ENCODE measurements around the gene SERP2. TPM values are rescaled to one million over a fixed set of nuclear protein-coding genes. Genes with fewer than 3 reads are reported as not detected.

The SERP2 gene
- total and polyA plus RNA-seq, 2 donors from 2014 or later, result 9.7 to 11.0 TPM

GRCh38 chr13:44351505-44351854 lies 22.1 kb upstream of the SERP2 start:
- intact Hi-C loops (cut with DNase I), result no loop called here
- no peak for TF ChIP-seq CTCF (IDR thresholded peaks at IDR 0.05; ENCODE audit: borderline replicate concordance, extremely low read depth, insufficient read depth)
- H3K27me3 ChIP-seq (ENCODE audit: control insufficient read depth, insufficient read depth, low read length), result no peaks in the 10 kb centered on the region
- DNase-seq (no peak), FAIRE-seq (no peak)
- no peaks in the 10 kb centered on the region for H3K9me3 ChIP-seq (ENCODE audit: control insufficient read depth in 2 of 3, insufficient read depth in 1 of 3, low read length in 3 of 3)
- peaks cover 0 to 8% (median 0%) of the 10 kb centered on the region in 3 donors for H3K4me1 ChIP-seq (ENCODE audit: control insufficient read depth in 2 of 3, insufficient read depth in 2 of 3, low read depth in 1 of 3, low read length in 3 of 3)
- no peaks in the 10 kb centered on the region for H3K36me3 ChIP-seq (ENCODE audit: control insufficient read depth in 2 of 3, insufficient read depth in 3 of 3, low read length in 3 of 3)
- peak overlapping the region; percentile 39 to 78 for H3K27ac ChIP-seq (ENCODE audit: low read depth in 2 of 2, low read length in 2 of 2)
- peak overlapping the region in 1 of 3 donors; percentile 27 for H3K9ac ChIP-seq (ENCODE audit: low read length in 3 of 3)
- H3K4me3 ChIP-seq (ENCODE audit: low read length in 3 of 3), result no peak overlapping the region

- no peak overlapping the region for H3K4me3 ChIP-seq (ENCODE audit: low read length in 3 of 3)
- H3K4me1 ChIP-seq (ENCODE audit: control insufficient read depth in 2 of 3, insufficient read depth in 2 of 3, low read depth in 1 of 3, low read length in 3 of 3), result peaks cover 0 to 8% (median 0%) of the 10 kb centered on the region in 3 donors
- no peak overlapping the region for H3K9ac ChIP-seq (ENCODE audit: low read length in 3 of 3)
- no peaks in the 10 kb centered on the region for H3K36me3 ChIP-seq (ENCODE audit: control insufficient read depth in 2 of 3, insufficient read depth in 3 of 3, low read length in 3 of 3)
- H3K27ac ChIP-seq (ENCODE audit: low read depth in 2 of 2, low read length in 2 of 2), result no peak overlapping the region
- H3K27me3 ChIP-seq (ENCODE audit: control insufficient read depth, insufficient read depth, low read length), result no peaks in the 10 kb centered on the region
- intact Hi-C loops (cut with DNase I), result no loop called here
- no peak for TF ChIP-seq CTCF (IDR thresholded peaks at IDR 0.05; ENCODE audit: borderline replicate concordance, extremely low read depth, insufficient read depth)
- no peak for DNase-seq
- FAIRE-seq, result no peak
- no peaks in the 10 kb centered on the region for H3K9me3 ChIP-seq (ENCODE audit: control insufficient read depth in 2 of 3, insufficient read depth in 1 of 3, low read length in 3 of 3)
These were observed 21.4 kb upstream of the SERP2 start for GRCh38 chr13:44352202-44352601.

GRCh38 chr13:44352671-44353070 lies 21.0 kb upstream of the SERP2 start:
- Histone ChIP-seq H3K4me1 (ENCODE audit: control insufficient read depth in 2 of 3, insufficient read depth in 2 of 3, low read depth in 1 of 3, low read length in 3 of 3) (peaks cover 0 to 8% (median 0%) of the 10 kb centered on the region in 3 donors), H3K27me3 (ENCODE audit: control insufficient read depth, insufficient read depth, low read length) (no peaks in the 10 kb centered on the region), H3K4me3 (ENCODE audit: low read length in 3 of 3) (no peak overlapping the region), H3K36me3 (ENCODE audit: control insufficient read depth in 2 of 3, insufficient read depth in 3 of 3, low read length in 3 of 3) (no peaks in the 10 kb centered on the region), H3K9ac (ENCODE audit: low read length in 3 of 3) (no peak overlapping the region), H3K9me3 (ENCODE audit: control insufficient read depth in 2 of 3, insufficient read depth in 1 of 3, low read length in 3 of 3) (no peaks in the 10 kb centered on the region), H3K27ac (ENCODE audit: low read depth in 2 of 2, low read length in 2 of 2) (no peak overlapping the region)
- DNase-seq (no peak), FAIRE-seq (no peak)
- intact Hi-C loops (cut with DNase I), result no loop called here
- no peak for TF ChIP-seq CTCF (IDR thresholded peaks at IDR 0.05; ENCODE audit: borderline replicate concordance, extremely low read depth, insufficient read depth)

- Histone ChIP-seq H3K4me3 (ENCODE audit: low read length in 3 of 3) (no peak overlapping the region), H3K4me1 (ENCODE audit: control insufficient read depth in 2 of 3, insufficient read depth in 2 of 3, low read depth in 1 of 3, low read length in 3 of 3) (peaks cover 0 to 8% (median 0%) of the 10 kb centered on the region in 3 donors), H3K9ac (ENCODE audit: low read length in 3 of 3) (no peak overlapping the region), H3K27ac (ENCODE audit: low read depth in 2 of 2, low read length in 2 of 2) (no peak overlapping the region), H3K36me3 (ENCODE audit: control insufficient read depth in 2 of 3, insufficient read depth in 3 of 3, low read length in 3 of 3) (no peaks in the 10 kb centered on the region), H3K9me3 (ENCODE audit: control insufficient read depth in 2 of 3, insufficient read depth in 1 of 3, low read length in 3 of 3) (no peaks in the 10 kb centered on the region), H3K27me3 (ENCODE audit: control insufficient read depth, insufficient read depth, low read length) (no peaks in the 10 kb centered on the region)
- FAIRE-seq (no peak), DNase-seq (no peak)
- intact Hi-C loops (cut with DNase I), result no loop called here
- TF ChIP-seq CTCF (IDR thresholded peaks at IDR 0.05; ENCODE audit: borderline replicate concordance, extremely low read depth, insufficient read depth), result no peak
These were observed 19.3 kb upstream of the SERP2 start for GRCh38 chr13:44354331-44354730.
